Effector memory CD8-positive, alpha-beta T cell (primary cell): ENCODE data around the gene ZNF384.

Experiments
- ATAC-seq: fragments of 150-1000 bp; cut with Tn5 transposase; replicated peaks from 2 replicates; pipeline ENCODE4 v1.10.0; 2021; ENCODE audit warnings: mild to moderate bottlenecking, moderate library complexity
- DNase-seq, 3 experiments: peaks; one replicate each; pipeline ENCODE4 v3.0.0; 2021
- H3K27ac Mint-ChIP-seq, 2 donors: one replicate each; pipeline ENCODE4 v1.8.0; 2022; ENCODE audit warnings: mild to moderate bottlenecking in 2 of 2, mixed read lengths in 2 of 2, moderate library complexity in 2 of 2
- H3K27me3 Mint-ChIP-seq, 2 donors: one replicate each; pipeline ENCODE4 v1.8.0; 2022; ENCODE audit warnings: mixed read lengths in 2 of 2
- H3K36me3 Mint-ChIP-seq: one replicate; pipeline ENCODE4 v1.8.0; 2022; ENCODE audit warnings: mild to moderate bottlenecking, moderate library complexity, mixed read lengths; ENCODE audit not compliant: insufficient read depth
- H3K4me1 Mint-ChIP-seq, 2 donors: one replicate each; pipeline ENCODE4 v1.8.0; 2022; ENCODE audit warnings: low read depth in 2 of 2, mixed read lengths in 2 of 2
- H3K4me3 Mint-ChIP-seq, 2 donors: one replicate each; pipeline ENCODE4 v1.8.0; 2022; ENCODE audit warnings: mild to moderate bottlenecking in 2 of 2, mixed read lengths in 2 of 2, moderate library complexity in 2 of 2
- H3K9me3 Mint-ChIP-seq, 2 donors: one replicate each; pipeline ENCODE4 v1.8.0; 2022; ENCODE audit warnings: mixed read lengths in 2 of 2

Gene ZNF384

DNA sequence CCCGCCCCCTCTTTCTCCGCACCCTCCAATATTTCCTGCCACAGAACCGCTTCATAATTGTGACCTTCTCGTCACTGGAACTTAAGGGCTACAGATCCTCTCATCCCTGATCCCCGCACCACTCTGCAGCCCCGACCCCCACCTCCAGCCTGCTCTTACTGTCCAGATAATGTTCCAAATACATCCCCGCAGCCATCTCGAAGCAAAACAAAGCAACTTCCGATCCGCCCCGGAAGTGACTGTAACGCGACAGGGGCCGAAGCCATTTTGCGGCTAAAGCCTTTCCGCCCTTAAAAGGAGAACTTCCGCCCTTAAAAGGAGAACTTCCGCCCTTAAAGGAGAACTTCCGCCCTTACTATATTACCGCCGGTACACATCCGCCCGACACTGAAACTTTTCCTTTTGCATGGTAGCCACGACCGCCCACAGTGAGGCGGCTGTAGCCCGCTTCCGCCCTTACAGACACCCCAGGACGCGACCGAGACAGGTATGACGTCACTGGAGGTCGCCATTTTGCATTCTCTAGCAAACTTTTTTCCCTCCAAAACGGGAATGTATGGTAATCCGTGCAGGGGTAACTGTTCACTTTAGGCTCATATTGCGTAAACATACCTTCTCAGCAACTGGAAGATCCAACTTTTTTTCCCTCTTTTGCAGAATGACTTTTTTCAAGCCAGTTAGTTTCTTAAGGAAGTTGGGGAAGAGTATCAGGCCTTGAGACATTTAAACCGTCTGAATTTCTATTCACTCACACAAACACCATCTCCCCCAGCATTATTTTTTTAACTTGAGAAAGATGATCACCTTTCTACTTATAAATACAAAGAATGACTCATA, 26.1 kb downstream of the ZNF384 start, which contains the start of gene ING4:
Gene ING4, minus strand, starts transcription at position 214 of the 837 bp plus-strand sequence. Its CDS starts 18 bp downstream, at position 196.
- no peaks in the 10 kb centered on the region for H3K9me3 Mint-ChIP-seq
- peak within 1 kb of the TSS; percentile 98 to 99 for H3K4me3 Mint-ChIP-seq
- H3K4me1 Mint-ChIP-seq: peaks cover 16 to 20% of the 10 kb centered on the region in 2 donors
- H3K27me3 Mint-ChIP-seq: no peaks in the 10 kb centered on the region
- peaks cover 31% of the 10 kb centered on the region for H3K36me3 Mint-ChIP-seq
- DNase-seq (peak; percentile 95 to 96 (median 95)), ATAC-seq (peak; percentile 99)
- H3K27ac Mint-ChIP-seq: peak within 1 kb of the TSS; percentile 98

DNA sequence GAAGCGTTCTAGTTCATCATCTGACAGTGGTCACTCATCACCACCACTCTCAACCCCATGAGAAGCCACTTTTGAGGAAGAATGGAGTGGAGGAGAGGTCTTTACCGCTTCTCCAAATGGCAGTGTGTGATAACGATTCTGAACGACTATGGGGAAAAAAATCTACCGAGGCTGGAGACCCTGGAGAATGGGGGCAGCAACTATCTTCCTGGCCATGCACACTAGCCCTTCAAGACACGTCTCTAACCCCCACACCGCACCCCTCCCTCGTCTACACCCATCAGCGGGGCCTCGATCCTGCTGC, 26.6 kb downstream of the ZNF384 start:
- peaks cover 16 to 22% of the 10 kb centered on the region in 2 donors for H3K4me1 Mint-ChIP-seq
- H3K27ac Mint-ChIP-seq: peak overlapping the region; percentile 98
- H3K36me3 Mint-ChIP-seq: peaks cover 25% of the 10 kb centered on the region
- no peaks in the 10 kb centered on the region for H3K9me3 Mint-ChIP-seq
- ATAC-seq (peak; percentile 30), DNase-seq (no peak)
- H3K4me3 Mint-ChIP-seq: peak overlapping the region; percentile 98 to 99
- H3K27me3 Mint-ChIP-seq: no peaks in the 10 kb centered on the region

DNA sequence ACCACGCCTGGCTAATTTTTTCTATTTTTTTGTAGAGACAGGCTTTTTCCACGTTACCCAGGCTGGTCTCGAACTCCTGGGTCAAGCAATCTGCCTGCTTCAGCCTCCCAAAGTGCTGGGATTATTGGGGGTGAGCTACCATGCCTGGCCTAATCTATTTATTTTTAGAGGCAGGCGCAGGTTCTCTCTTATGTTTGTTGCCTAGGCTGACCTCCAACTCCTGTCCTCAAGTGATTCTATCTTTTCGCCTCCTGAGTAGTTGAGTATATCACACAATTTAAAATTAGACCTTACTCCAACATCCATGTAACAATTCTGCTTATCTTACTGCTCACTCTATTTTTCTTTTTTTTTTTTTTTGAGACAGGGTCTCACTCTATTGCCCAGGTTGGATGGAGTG, 35.2 kb downstream of the ZNF384 start:
- H3K36me3 Mint-ChIP-seq: peaks cover 69% of the 10 kb centered on the region
- no peak overlapping the region for H3K4me3 Mint-ChIP-seq
- H3K27me3 Mint-ChIP-seq: no peaks in the 10 kb centered on the region
- H3K4me1 Mint-ChIP-seq: peaks cover 12 to 13% of the 10 kb centered on the region in 2 donors
- DNase-seq (no peak), ATAC-seq (no peak)
- H3K27ac Mint-ChIP-seq: peak overlapping the region; percentile 31 to 77
- no peaks in the 10 kb centered on the region for H3K9me3 Mint-ChIP-seq

DNA sequence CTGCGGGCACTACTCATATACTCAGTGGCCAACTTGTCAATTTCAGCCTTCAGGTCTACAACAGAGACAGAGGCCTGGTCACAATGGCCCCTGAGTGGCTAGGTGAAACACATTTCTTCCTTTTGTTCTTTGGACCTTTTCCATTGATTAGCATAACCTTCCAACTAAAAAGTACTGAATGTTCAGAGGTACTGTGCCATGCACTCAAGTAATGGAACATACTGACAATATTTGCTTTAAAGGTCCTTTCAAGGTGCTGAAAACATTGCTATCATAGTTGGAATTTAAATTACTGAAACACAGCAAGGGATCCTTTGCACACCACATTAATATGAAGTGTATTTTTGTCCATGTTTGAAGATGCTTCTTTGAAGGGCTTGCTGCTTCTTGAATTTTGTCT, 35.8 kb downstream of the ZNF384 start:
- H3K4me3 Mint-ChIP-seq: no peak overlapping the region
- DNase-seq (no peak), ATAC-seq (no peak)
- no peaks in the 10 kb centered on the region for H3K9me3 Mint-ChIP-seq
- peaks cover 76% of the 10 kb centered on the region for H3K36me3 Mint-ChIP-seq
- peaks cover 8% of the 10 kb centered on the region in 2 donors for H3K4me1 Mint-ChIP-seq
- H3K27me3 Mint-ChIP-seq: no peaks in the 10 kb centered on the region
- no peak overlapping the region for H3K27ac Mint-ChIP-seq

DNA sequence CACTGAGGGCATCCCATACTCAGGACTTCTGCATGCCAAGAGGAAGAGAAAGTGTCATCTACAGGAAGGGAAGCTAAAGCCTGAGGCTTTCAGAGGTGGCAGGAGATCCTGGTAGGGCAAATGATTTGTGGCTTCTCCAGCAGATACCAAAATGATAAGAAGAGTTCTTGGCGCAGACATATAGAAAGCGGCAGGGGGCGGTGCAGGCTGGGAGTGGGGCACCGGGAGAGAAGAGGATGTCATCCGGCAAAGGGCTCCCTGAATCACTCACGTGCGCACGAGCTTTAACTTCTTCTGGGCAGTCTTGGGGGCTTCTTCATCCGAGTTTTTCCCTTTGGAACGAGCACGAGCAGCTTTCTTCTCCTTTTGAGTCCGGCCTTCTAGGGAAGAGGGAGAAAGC, 36.8 kb downstream of the ZNF384 start:
- Mint-ChIP-seq H3K27ac (peak overlapping the region in 1 of 2 donors; percentile 73), H3K9me3 (no peaks in the 10 kb centered on the region), H3K4me3 (no peak overlapping the region), H3K36me3 (peaks cover 84% of the 10 kb centered on the region), H3K27me3 (no peaks in the 10 kb centered on the region), H3K4me1 (peaks cover 4% of the 10 kb centered on the region in 2 donors)
- ATAC-seq (no peak), DNase-seq (no peak)

DNA sequence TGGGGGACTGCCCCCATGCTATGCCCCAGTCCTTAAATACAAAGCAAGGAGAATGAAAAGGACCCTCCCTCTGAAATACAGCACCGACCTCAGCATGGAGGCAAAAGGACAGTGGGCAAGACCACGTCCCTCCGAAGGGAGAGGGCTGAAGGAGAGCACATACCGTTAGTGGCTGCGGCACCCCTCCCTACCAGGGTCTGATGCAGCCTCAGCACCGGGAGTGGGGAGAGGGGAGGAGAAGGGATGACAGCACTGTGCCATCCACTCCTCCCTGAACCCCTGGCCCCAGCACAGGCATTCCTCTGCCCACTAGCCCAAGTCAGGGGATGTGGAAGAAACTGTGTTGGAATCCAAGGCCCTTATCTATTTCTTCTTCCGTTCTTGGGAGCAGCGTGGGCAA, 38.3 kb downstream of the ZNF384 start:
- H3K4me3 Mint-ChIP-seq: no peak overlapping the region
- no peak for ATAC-seq

DNA sequence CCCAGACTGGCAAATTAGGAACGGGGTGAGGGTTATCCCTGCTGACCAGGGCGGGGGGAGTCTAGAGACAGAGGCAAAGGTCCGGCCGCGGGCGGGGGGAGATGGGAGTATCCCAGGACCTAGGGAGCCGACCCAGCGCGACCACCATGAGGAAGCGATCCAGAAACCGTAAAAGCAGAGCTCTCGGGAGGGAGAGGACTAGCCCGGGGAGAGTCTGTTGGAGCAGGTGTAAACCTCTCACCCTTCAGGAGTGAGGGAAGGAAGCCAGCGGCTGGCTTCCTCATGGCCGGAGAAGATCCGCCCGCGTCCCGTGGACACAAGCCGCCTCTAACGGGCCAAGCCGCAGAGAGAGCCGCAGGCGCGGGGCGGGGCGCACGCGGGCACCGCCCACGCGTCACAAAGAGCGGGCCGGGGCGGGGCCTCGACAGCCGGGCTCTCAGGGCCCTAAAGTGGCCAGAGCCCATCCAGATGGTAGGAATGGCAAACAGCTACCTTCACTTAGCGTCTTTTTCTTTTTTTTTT, 42.0 kb downstream of the ZNF384 start, which contains the start of gene ACRBP:
Gene ACRBP, minus strand, starts transcription at position 350 of the 522 bp plus-strand sequence. Its CDS starts 66 bp downstream, at position 284.
- DNase-seq (no peak), ATAC-seq (peak; percentile 60)
- Mint-ChIP-seq H3K4me3 (peak within 1 kb of the TSS; percentile 49 to 59), H3K27ac (peak within 1 kb of the TSS; percentile 38 to 83), H3K4me1 (peaks cover 9 to 10% of the 10 kb centered on the region in 2 donors), H3K9me3 (peaks cover 0 to 3% of the 10 kb centered on the region in 2 donors), H3K36me3 (peaks cover 49% of the 10 kb centered on the region), H3K27me3 (no peaks in the 10 kb centered on the region)

More for the DNA sequence above, 38.3 kb downstream of the ZNF384 start:
- no peaks in the 10 kb centered on the region for H3K9me3 Mint-ChIP-seq
- H3K4me1 Mint-ChIP-seq: peaks cover 11 to 12% of the 10 kb centered on the region in 2 donors
- H3K36me3 Mint-ChIP-seq: peaks cover 83% of the 10 kb centered on the region
- no peak for DNase-seq
- H3K27me3 Mint-ChIP-seq: no peaks in the 10 kb centered on the region
- no peak overlapping the region for H3K27ac Mint-ChIP-seq

DNA sequence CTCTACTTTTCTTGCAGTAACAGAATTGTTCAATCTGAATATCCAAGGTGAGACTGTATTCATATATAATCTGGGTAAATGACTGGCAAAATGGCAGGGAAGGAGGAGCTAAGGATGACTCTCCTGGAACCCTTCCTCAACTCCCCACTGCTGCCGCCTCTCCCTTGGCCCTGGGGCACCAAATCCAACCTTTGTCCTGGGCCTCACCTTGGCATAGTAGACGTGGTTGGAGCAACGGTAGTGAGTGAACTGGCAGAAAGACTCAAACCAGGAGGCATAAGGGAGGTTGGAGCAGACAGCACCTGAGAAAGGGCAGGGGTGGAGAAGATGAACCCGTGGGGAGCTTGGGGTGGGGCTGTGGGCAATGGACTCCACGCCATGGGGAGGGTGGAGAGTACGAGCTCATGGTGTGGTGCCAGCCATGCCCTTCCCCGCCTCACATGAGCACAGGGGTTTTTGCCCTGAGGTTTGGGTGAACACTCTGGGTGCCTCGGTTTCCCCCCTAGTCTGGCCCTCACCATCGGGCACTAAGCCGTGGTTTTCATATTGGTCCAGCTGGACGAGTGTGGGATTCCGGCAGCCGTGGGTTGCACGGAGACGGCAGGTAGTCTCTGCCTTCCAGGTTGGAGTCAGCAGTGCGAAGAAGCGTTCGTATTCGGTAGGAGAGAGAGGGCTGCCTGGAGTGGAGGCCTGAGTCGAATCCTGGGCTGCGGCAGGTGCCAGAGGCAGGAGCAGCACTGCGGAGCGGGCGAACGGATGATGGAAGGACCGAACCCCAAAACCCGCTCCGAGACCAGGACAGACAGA, 42.7 kb downstream of the ZNF384 start:
- peaks cover 43% of the 10 kb centered on the region for H3K36me3 Mint-ChIP-seq
- no peaks in the 10 kb centered on the region for H3K27me3 Mint-ChIP-seq
- DNase-seq (no peak), ATAC-seq (no peak)
- H3K4me3 Mint-ChIP-seq: peak overlapping the region; percentile 49 to 59
- H3K27ac Mint-ChIP-seq: peak overlapping the region; percentile 38 to 83
- H3K9me3 Mint-ChIP-seq: peaks cover 0 to 3% of the 10 kb centered on the region in 2 donors
- peaks cover 7 to 8% of the 10 kb centered on the region in 2 donors for H3K4me1 Mint-ChIP-seq

DNA sequence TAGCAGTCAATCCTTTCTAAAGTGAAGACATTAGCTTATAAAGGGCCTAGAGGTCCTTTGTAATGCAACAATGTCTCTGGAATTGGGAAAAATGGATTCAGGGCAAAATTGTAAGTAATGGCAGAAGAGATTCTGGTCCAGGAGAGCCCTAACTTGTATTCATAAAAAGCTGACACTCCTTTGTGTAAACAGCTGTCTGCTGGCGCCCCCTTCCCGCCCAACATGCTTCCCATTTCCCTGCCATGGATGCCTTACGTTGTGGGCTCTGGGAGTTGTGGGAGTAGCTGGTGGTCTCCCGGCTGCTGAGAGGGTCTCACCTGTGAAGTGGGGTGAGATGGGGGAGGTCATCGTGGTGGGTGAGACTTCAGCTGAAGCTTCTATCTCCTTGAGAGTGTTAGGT, 44.3 kb downstream of the ZNF384 start:
- peak overlapping the region in 1 of 2 donors; percentile 13 for H3K27ac Mint-ChIP-seq
- no peaks in the 10 kb centered on the region for H3K27me3 Mint-ChIP-seq
- peaks cover 7 to 8% of the 10 kb centered on the region in 2 donors for H3K4me1 Mint-ChIP-seq
- DNase-seq (no peak), ATAC-seq (no peak)
- peaks cover 0 to 3% of the 10 kb centered on the region in 2 donors for H3K9me3 Mint-ChIP-seq
- H3K36me3 Mint-ChIP-seq: peaks cover 27% of the 10 kb centered on the region
- H3K4me3 Mint-ChIP-seq: no peak overlapping the region

DNA sequence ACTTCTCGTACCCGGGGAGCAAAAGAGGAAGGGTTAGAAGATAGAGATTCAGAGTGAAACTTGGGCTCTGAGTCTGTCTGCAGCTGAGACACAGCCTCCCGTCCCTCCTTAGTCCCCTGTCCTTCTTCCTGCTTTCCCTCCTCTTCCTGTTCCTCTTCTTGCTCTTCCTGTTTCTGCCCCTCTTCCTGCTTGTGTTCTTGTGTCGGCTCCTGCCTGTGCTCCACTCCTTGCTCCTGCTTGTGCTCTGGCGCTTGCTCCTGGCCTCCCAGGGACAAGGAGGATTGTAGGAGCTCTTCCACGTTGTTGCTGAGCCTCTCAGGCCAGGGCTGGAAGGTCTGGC, 44.9 kb downstream of the ZNF384 start:
- DNase-seq (no peak), ATAC-seq (peak; percentile 24)
- Mint-ChIP-seq H3K4me1 (peaks cover 7 to 8% of the 10 kb centered on the region in 2 donors), H3K36me3 (peaks cover 21% of the 10 kb centered on the region), H3K9me3 (peaks cover 0 to 3% of the 10 kb centered on the region in 2 donors), H3K4me3 (no peak overlapping the region), H3K27me3 (no peaks in the 10 kb centered on the region), H3K27ac (peak overlapping the region in 1 of 2 donors; percentile 13)

DNA sequence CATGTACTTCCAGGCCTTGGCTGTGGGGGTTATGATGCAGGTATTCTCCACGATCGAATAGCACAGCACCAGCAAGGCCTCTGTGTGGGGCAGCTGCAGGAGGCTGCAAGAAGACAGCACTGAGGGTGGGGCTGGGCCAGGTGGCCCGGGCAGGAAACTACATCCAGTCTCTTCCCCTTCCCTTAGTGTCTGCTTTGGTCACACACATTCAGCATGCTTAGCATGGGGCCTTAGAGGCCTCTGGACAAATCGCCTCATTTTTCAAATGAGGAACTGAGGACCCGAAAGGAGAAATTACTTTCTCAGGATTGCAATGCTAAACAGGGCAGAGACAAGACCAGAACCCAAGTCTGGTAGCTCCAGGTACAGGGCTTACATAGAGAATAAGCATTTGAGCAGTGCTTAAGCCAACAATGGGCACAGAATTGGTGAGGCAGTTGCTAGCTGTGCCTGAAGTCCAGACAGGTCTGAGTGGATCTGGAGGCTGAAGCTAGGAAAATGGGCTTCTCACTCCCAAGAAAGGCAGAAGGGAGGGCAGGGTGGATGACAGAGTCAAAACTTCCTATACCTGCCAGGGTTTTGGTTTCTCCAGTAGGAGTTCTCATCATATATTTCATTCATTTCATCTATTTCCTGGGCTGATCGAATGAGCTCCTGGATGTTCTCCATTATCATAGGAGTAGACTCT, 45.5 kb downstream of the ZNF384 start:
- DNase-seq (no peak), ATAC-seq (peak; percentile 14)
- Mint-ChIP-seq H3K4me1 (peaks cover 7 to 8% of the 10 kb centered on the region in 2 donors), H3K4me3 (no peak overlapping the region), H3K36me3 (peaks cover 18% of the 10 kb centered on the region), H3K27ac (no peak overlapping the region), H3K27me3 (no peaks in the 10 kb centered on the region), H3K9me3 (peaks cover 0 to 3% of the 10 kb centered on the region in 2 donors)

DNA sequence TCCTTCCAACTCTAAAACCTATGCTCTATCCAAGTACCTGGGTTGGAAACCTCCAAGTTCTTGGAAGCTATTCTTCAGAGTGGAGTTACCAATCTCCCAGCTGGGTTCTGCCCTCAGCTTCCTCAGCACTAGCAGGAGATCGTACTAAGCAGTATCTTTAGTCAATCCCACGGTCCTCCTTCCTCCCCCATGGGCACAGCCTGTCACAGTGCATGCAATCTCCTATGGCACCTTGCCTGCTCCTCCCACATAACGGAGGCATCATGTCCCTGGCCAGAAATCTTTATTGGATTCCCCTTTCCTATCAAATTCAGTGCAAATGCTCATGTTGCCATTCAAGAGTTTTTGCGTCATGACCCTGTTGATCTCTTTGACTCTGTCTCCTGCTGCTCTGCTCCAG, 48.0 kb downstream of the ZNF384 start:
- peaks cover 0 to 3% of the 10 kb centered on the region in 2 donors for H3K9me3 Mint-ChIP-seq
- no peak for ATAC-seq
- DNase-seq: no peak
- H3K4me1 Mint-ChIP-seq: peaks cover 4 to 5% of the 10 kb centered on the region in 2 donors
- H3K36me3 Mint-ChIP-seq: peaks cover 3% of the 10 kb centered on the region
- H3K27me3 Mint-ChIP-seq: no peaks in the 10 kb centered on the region
- no peak overlapping the region for H3K4me3 Mint-ChIP-seq
- no peak overlapping the region for H3K27ac Mint-ChIP-seq

DNA sequence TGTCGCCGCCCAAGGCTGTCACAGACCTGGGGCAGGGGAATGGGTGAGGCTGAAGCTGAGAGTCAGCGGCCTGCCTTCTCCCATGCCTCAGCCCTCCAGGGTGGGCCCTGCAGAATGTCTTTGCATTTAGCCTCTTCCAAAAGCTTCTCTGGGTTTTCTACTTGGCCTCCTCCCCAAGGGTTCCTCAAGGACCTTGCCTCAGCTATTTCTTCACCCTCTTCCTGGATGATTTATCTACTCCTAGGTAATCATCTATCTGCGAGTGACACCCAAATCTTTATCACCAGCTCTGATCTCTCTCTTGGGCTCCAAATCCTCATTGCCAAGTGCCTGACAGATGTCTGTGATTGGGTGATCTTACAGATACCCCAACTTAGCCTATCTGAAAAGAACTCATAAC, 48.7 kb downstream of the ZNF384 start:
- H3K4me3 Mint-ChIP-seq: no peak overlapping the region
- no peaks in the 10 kb centered on the region for H3K27me3 Mint-ChIP-seq
- peaks cover 10 to 11% of the 10 kb centered on the region in 2 donors for H3K4me1 Mint-ChIP-seq
- no peak for ATAC-seq
- DNase-seq: no peak
- peaks cover 0 to 3% of the 10 kb centered on the region in 2 donors for H3K9me3 Mint-ChIP-seq
- no peaks in the 10 kb centered on the region for H3K36me3 Mint-ChIP-seq
- H3K27ac Mint-ChIP-seq: no peak overlapping the region
